ENCODE data around the gene CSNK1A1L.

The CSNK1A1L gene

DNA sequence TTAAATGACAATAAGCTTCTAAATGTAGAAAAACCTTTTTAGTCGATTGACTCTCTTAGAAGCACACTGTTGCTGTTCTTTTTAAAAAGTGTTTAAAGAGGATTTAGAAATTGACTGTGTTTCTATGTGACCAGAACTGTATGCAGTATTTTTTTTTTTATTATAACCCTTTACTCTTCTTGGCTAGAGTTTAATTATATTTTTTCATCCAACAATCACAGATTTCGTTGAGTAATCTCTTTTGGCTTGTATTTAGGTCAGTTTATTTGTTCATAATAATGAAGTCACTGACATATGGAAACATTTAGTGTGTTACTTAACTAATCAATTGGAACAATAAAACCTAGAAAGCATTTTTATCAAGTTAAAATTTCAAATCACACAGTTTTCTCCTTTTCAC, 19.9 kb downstream of the CSNK1A1L start:
- Histone ChIP-seq H3K9me3 (ENCODE audit: low read depth, low read length) (no peaks in the 10 kb centered on the region), H3K9ac (ENCODE audit: insufficient read length) (no peak overlapping the region), H3K4me3 (no peak overlapping the region), H3K36me3 (ENCODE audit: insufficient read depth, low read length) (no peaks in the 10 kb centered on the region), H3K27ac (no peak overlapping the region)
- TF ChIP-seq POLR2AphosphoS5 (IDR thresholded peaks at IDR 0.05; ENCODE audit: borderline replicate concordance, low read depth, low read length) = no peak
- no peak for DNase-seq (ENCODE audit: low read depth, low spot score)

DNA sequence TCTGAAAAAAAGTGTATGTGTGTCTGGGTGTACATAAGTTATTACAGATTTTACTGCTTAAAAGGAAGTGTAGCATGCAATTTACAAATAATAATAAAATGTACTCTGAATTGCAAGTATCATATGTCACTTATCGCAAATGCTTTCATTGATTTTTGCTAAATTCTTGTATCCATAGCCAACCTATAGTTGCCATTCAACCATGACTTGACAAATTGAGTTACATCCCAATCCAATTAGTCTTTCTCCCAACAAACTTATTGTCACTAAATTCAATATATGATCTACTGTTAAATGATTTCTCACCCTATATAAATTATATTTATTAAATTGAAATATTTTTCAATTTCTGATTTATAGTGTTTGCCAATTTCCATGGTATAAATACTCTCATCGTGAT, 28.6 kb downstream of the CSNK1A1L start:
- no peaks in the 10 kb centered on the region for H3K36me3 ChIP-seq (ENCODE audit: insufficient read depth, low read length)
- no peak overlapping the region for H3K4me3 ChIP-seq
- no peak overlapping the region for H3K27ac ChIP-seq
- TF ChIP-seq EZH2 (IDR thresholded peaks at IDR 0.05) (no peak), FOXP2 (optimal IDR thresholded peaks at IDR 0.05; ENCODE audit: control extremely low read depth, extremely low read length, insufficient read depth) (no peak), POLR2AphosphoS5 (IDR thresholded peaks at IDR 0.05; ENCODE audit: borderline replicate concordance, low read depth, low read length) (no peak)
- no peaks in the 10 kb centered on the region for H3K9me3 ChIP-seq (ENCODE audit: low read depth, low read length)
- DNase-seq (ENCODE audit: low read depth, low spot score) = no peak
- H3K9ac ChIP-seq (ENCODE audit: insufficient read length) = no peak overlapping the region

DNA sequence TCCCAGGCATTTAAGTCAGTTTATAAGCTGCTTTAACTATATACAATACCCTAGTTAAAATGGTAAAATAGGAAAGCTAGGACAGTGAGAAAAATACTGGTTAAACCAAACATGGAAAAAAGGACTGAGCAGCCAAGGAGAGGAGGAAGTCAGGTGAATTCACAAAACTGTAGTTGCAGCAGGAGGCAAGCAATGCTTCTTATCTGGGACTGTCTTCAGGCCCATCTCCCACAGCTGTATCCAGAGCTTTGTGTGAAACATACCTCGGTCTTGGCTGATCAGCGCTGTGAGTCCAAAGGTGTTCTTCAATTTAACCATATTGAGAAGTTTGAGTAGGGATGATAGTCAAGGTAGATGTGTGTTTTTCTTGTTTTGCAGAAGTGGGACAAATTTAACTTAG, 30.3 kb downstream of the CSNK1A1L start:
- no peak overlapping the region for H3K27ac ChIP-seq
- TF ChIP-seq FOXP2 (optimal IDR thresholded peaks at IDR 0.05; ENCODE audit: control extremely low read depth, extremely low read length, insufficient read depth) (no peak), EZH2 (IDR thresholded peaks at IDR 0.05) (no peak), POLR2AphosphoS5 (IDR thresholded peaks at IDR 0.05; ENCODE audit: borderline replicate concordance, low read depth, low read length) (no peak)
- H3K9me3 ChIP-seq (ENCODE audit: low read depth, low read length) = no peaks in the 10 kb centered on the region
- DNase-seq (ENCODE audit: low read depth, low spot score) = no peak
- no peaks in the 10 kb centered on the region for H3K36me3 ChIP-seq (ENCODE audit: insufficient read depth, low read length)
- H3K4me3 ChIP-seq = no peak overlapping the region
- no peak overlapping the region for H3K9ac ChIP-seq (ENCODE audit: insufficient read length)

DNA sequence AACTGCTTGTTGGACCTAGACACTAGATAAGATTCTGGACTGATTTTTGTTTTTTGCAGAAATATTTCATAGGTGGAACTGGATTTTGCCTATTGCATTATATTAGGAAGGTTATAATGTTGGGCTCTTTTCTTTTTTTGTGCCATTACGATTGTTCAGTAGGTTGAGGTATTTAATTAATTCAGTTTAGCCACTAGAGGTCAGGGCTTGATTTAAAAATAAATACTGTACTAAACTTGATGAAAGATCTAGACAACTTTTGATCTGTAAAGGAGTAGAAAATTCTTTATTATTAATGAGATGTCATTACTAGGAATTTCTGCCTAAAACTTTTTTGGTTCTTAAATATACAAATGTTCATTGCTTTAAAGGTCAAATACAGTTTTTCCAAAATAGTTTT, 30.8 kb downstream of the CSNK1A1L start:
- no peak for DNase-seq (ENCODE audit: low read depth, low spot score)

DNA sequence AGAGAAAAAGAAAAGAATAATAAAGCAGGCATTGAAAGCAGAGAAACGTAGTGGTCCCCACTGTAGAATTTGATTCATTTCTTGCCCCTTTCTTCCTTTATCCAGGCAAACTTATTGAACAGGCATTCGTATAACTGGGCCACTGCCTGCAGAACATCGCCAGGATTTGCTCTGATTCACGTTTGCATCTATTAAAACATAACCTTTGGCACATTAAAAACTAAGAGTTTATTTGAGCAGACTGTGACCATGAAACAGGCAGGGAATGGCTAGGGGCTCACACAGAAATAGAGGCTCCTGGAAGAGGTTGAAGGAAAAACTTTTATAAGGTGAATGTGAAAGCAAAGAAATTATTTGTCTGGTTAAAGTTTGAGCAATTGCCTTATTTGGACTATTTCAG, 33.4 kb downstream of the CSNK1A1L start:
- no peaks in the 10 kb centered on the region for H3K36me3 ChIP-seq (ENCODE audit: insufficient read depth, low read length)
- no peak overlapping the region for H3K4me3 ChIP-seq
- H3K27ac ChIP-seq = no peak overlapping the region
- no peak for DNase-seq (ENCODE audit: low read depth, low spot score)
- no peaks in the 10 kb centered on the region for H3K9me3 ChIP-seq (ENCODE audit: low read depth, low read length)
- H3K9ac ChIP-seq (ENCODE audit: insufficient read length) = no peak overlapping the region
- no peak for TF ChIP-seq FOXP2 (optimal IDR thresholded peaks at IDR 0.05; ENCODE audit: control extremely low read depth, extremely low read length, insufficient read depth)

More for the DNA sequence above, 30.8 kb downstream of the CSNK1A1L start:
- Histone ChIP-seq H3K4me3 (no peak overlapping the region), H3K9ac (ENCODE audit: insufficient read length) (no peak overlapping the region), H3K27ac (no peak overlapping the region), H3K9me3 (ENCODE audit: low read depth, low read length) (no peaks in the 10 kb centered on the region), H3K36me3 (ENCODE audit: insufficient read depth, low read length) (no peaks in the 10 kb centered on the region)
- no peak for TF ChIP-seq POLR2AphosphoS5 (IDR thresholded peaks at IDR 0.05; ENCODE audit: borderline replicate concordance, low read depth, low read length)
- no peak for TF ChIP-seq EZH2 (IDR thresholded peaks at IDR 0.05)
- no peak for TF ChIP-seq FOXP2 (optimal IDR thresholded peaks at IDR 0.05; ENCODE audit: control extremely low read depth, extremely low read length, insufficient read depth)

DNA sequence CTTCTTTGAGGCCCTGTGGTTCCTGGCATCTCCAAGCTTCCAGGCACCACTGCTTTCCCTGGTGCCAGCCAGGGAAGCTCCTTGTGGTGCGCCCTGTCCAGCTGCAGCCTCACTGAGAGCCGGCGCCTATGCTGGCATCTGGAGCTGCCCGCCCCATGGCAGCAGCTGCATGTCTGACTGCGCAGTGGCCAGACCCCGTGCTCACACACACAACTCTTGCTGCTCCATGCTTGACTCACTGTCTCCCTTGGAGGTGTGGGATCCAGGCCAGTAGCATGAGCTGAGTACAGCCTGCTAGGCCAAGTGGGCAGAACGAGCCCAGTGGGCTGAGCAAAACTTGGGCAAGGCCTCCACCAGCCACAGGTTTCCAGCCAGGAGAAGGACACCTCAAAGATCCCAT, 34.5 kb downstream of the CSNK1A1L start:
- no peak overlapping the region for H3K9ac ChIP-seq (ENCODE audit: insufficient read length)
- no peak overlapping the region for H3K4me3 ChIP-seq
- H3K36me3 ChIP-seq (ENCODE audit: insufficient read depth, low read length) = no peaks in the 10 kb centered on the region
- no peak overlapping the region for H3K27ac ChIP-seq
- DNase-seq (ENCODE audit: low read depth, low spot score) = no peak
- TF ChIP-seq POLR2AphosphoS5 (IDR thresholded peaks at IDR 0.05; ENCODE audit: borderline replicate concordance, low read depth, low read length) = no peak
- TF ChIP-seq EZH2 (IDR thresholded peaks at IDR 0.05) = no peak
- no peak for TF ChIP-seq FOXP2 (optimal IDR thresholded peaks at IDR 0.05; ENCODE audit: control extremely low read depth, extremely low read length, insufficient read depth)
- H3K9me3 ChIP-seq (ENCODE audit: low read depth, low read length) = no peaks in the 10 kb centered on the region

DNA sequence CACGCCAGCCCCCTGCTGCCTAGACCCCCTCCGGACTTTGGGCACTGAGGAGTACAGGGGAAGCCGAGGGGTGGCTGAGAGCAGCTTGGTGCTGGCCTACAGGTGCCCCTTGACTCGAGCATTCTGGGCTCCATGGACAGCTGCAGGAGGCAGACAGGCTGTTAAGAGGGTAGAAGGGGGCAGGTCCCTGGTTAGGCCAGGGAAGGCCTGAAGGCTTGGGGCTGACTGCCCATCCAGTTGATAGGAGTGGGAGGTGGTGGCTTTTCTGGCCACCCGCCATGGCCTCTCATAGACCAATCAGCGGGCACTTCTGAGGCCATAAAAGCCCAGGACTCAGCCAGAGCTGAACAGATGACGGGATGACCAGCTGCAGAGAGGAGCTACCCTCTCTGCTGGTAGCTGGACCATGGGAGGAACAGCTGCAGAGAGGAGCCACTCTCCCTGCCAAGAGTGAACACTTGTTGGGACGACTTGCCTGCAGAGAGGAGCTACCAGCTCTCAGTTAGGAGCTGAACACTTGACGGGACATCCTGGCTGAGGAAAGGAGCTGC, 35.2 kb downstream of the CSNK1A1L start:
- TF ChIP-seq FOXP2 (optimal IDR thresholded peaks at IDR 0.05; ENCODE audit: control extremely low read depth, extremely low read length, insufficient read depth) (no peak), POLR2AphosphoS5 (IDR thresholded peaks at IDR 0.05; ENCODE audit: borderline replicate concordance, low read depth, low read length) (no peak), EZH2 (IDR thresholded peaks at IDR 0.05) (no peak)
- Histone ChIP-seq H3K9ac (ENCODE audit: insufficient read length) (no peak overlapping the region), H3K9me3 (ENCODE audit: low read depth, low read length) (no peaks in the 10 kb centered on the region), H3K4me3 (no peak overlapping the region), H3K36me3 (ENCODE audit: insufficient read depth, low read length) (no peaks in the 10 kb centered on the region), H3K27ac (no peak overlapping the region)
- no peak for DNase-seq (ENCODE audit: low read depth, low spot score)

DNA sequence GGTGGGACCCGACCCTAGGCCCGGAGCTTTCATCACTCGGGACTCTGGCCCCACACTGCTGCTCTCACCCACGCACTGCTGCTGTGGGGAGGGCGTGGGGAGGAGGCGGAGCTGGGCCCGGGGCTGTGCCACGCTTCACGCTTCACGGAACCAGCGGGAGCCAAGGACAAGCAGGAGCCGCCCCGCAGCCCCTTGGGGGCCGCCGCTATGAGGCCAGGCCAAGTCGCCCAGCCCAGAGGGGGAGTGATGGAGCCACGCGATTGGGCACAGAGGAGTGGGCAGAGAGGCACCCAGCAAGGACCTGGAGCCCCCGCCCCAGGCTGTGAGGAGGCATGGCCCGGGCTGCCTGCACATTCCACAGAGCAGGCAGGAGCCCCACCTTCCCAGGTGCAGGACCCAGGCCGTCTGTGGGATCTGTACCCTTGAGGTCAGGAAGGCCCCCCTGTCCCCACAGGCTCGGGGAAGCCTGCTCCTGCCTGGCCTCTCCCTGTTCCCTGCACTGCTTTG, 35.8 kb downstream of the CSNK1A1L start:
- TF ChIP-seq POLR2AphosphoS5 (IDR thresholded peaks at IDR 0.05; ENCODE audit: borderline replicate concordance, low read depth, low read length) (no peak), FOXP2 (optimal IDR thresholded peaks at IDR 0.05; ENCODE audit: control extremely low read depth, extremely low read length, insufficient read depth) (no peak), EZH2 (IDR thresholded peaks at IDR 0.05) (no peak)
- H3K27ac ChIP-seq = no peak overlapping the region
- H3K9ac ChIP-seq (ENCODE audit: insufficient read length) = no peak overlapping the region

DNA sequence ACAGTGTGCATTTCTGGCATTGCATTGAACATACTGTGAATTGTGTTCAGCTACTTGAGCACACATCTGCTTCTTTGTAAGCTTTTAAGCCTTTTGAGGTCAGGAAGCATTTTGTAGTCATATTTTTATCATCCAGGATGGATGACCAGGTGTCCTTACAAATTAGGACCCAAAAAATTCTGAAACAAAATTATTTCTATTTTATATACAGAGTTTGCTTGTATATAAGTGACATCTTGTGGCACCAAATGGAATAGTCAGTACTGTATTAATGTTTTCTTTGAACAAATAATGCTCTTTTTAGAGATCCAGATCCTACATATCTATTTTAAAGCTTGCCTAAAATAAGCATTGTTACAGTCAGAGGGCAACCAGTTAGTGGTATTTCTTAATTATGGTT, 36.5 kb downstream of the CSNK1A1L start:
- TF ChIP-seq EZH2 (IDR thresholded peaks at IDR 0.05) (no peak), FOXP2 (optimal IDR thresholded peaks at IDR 0.05; ENCODE audit: control extremely low read depth, extremely low read length, insufficient read depth) (no peak), POLR2AphosphoS5 (IDR thresholded peaks at IDR 0.05; ENCODE audit: borderline replicate concordance, low read depth, low read length) (no peak)
- Histone ChIP-seq H3K4me3 (no peak overlapping the region), H3K9ac (ENCODE audit: insufficient read length) (no peak overlapping the region), H3K27ac (no peak overlapping the region), H3K36me3 (ENCODE audit: insufficient read depth, low read length) (no peaks in the 10 kb centered on the region), H3K9me3 (ENCODE audit: low read depth, low read length) (no peaks in the 10 kb centered on the region)
- no peak for DNase-seq (ENCODE audit: low read depth, low spot score)

More for the DNA sequence above, 35.8 kb downstream of the CSNK1A1L start:
- no peak for DNase-seq (ENCODE audit: low read depth, low spot score)
- no peak overlapping the region for H3K4me3 ChIP-seq
- no peaks in the 10 kb centered on the region for H3K9me3 ChIP-seq (ENCODE audit: low read depth, low read length)
- no peaks in the 10 kb centered on the region for H3K36me3 ChIP-seq (ENCODE audit: insufficient read depth, low read length)

Measured in SK-N-MC (cell line).